Smooth muscle cell (in vitro differentiated cells): ENCODE data around the gene SLCO2B1. TPM values are rescaled to one million over a fixed set of nuclear protein-coding genes. Genes with fewer than 3 reads are reported as not detected.

Experiments used
- DNase-seq: peaks from one replicate; lab custom pipeline; 2025; ENCODE audit not compliant: unreplicated experiment; lab: John Stamatoyannopoulos, UW
- H2AFZ ChIP-seq: fragments of 200-600 bp; sonication (generic); 2 replicates; pipeline ENCODE4 v1.6.0; 2016; ENCODE audit warnings: antibody characterized with exemption, low read depth, mild to moderate bottlenecking
- H3F3A ChIP-seq: fragments of 200-600 bp; sonication (generic); 2 replicates; pipeline ENCODE4 v1.6.0; 2017; ENCODE audit warnings: antibody characterized with exemption, low read depth
- H3K27ac ChIP-seq: fragments of 200-600 bp; sonication (generic); 2 replicates; pipeline ENCODE4 v1.5.1; 2016; ENCODE audit warnings: low read depth, mild to moderate bottlenecking
- H3K27me3 ChIP-seq: fragments of 200-600 bp; sonication (generic); 2 replicates; pipeline ENCODE4 v1.6.1; 2016; ENCODE audit warnings: low read depth, mild to moderate bottlenecking
- H3K36me3 ChIP-seq: fragments of 200-600 bp; sonication (generic); 2 replicates; pipeline ENCODE4 v1.5.1; 2016; ENCODE audit warnings: low read depth
- H3K4me1 ChIP-seq: fragments of 200-600 bp; sonication (generic); 2 replicates; pipeline ENCODE4 v1.5.1; 2016; ENCODE audit warnings: low read depth
- H3K4me2 ChIP-seq: fragments of 200-600 bp; sonication (generic); 2 replicates; pipeline ENCODE4 v1.6.0; 2016; ENCODE audit warnings: mild to moderate bottlenecking
- H3K4me3 ChIP-seq: fragments of 200-600 bp; sonication (generic); 2 replicates; pipeline ENCODE4 v1.5.1; 2016; ENCODE audit warnings: mild to moderate bottlenecking
- H3K79me2 ChIP-seq: fragments of 200-600 bp; sonication (generic); 2 replicates; pipeline ENCODE4 v1.6.0; 2016; ENCODE audit warnings: low read depth, mild to moderate bottlenecking
- H3K9ac ChIP-seq: fragments of 200-600 bp; sonication (generic); 2 replicates; pipeline ENCODE4 v1.6.0; 2016; ENCODE audit warnings: low read depth
- H3K9me3 ChIP-seq: fragments of 200-600 bp; sonication (generic); replicated peaks from 2 replicates; pipeline ENCODE4 v1.5.1; 2016; ENCODE audit warnings: low read depth
- H4K20me1 ChIP-seq: fragments of 200-600 bp; sonication (generic); 2 replicates; pipeline ENCODE4 v1.6.0; 2016; ENCODE audit warnings: low read depth
- CTCF ChIP-seq: fragments of 200-600 bp; sonication (generic); IDR thresholded peaks from 2 replicates; pipeline ENCODE4 v1.5.1; 2017; ENCODE audit warnings: borderline replicate concordance, mild to moderate bottlenecking, antibody characterized with exemption; ENCODE audit not compliant: insufficient read depth, poor library complexity, severe bottlenecking
- WGBS: methylation state at CpG from one replicate; pipeline ENCODE4 v1.1.7; 2016; ENCODE audit warnings: low lambda C conversion rate; 5-methylcytosine and 5-hydroxymethylcytosine counted together
- polyA plus RNA-seq: library from polyadenylated mRNA; unstranded; fragments of >200 nt; fragmentation: Nextera tagmentation; extraction: Ambion mirVana; gene quantifications from 2 replicates; pipeline ENCODE4 v1.2.1, GENCODE V29; 2016
- total RNA-seq: library from RNA; depleted of rRNA; stranded (reverse); fragments of >200 nt; gene quantifications from 2 replicates; pipeline ENCODE4 v1.2.3, GENCODE V29; 2014

The SLCO2B1 gene
- total and polyA plus RNA-seq, 2 experiments from 2014 or later, result 0.30 TPM; not detected in 1

DNA sequence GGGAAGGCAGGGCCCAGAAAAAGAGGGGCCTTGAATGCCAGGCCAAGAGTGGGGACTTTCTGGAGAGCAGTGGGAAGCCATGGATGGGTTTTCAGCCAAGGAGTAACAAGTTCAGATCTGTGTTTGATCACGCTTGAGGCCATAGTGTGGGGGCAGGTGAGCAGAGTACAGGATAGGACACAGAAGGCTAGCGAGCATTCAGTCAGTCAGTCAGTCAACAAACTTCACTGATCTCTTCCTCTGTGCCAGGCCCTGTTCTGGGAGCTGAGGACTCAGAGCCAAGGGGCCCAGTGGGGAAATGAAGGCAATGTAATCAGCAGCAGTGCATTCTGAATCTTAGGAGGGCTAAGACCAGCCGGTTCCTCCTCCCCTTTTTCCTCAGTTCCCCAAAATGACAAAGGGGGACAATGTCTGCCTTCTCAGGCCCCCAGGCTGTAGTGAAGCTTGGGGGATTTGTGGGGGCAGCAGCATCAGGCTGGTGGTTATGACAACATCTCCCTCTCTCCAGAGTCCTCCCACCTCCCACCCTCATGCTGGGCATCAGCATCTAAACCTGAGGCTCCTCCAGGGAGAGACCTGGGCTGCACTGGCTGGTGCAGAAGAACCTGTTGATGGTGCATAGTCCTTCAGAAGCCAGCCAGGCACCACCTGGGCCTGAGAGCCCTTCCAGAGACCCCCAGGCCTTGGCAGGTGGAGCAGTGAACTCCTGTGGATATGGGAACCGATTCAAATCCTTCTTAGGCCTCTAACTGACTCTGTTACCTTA lies 46.8 kb downstream of the SLCO2B1 start:
- no peak for TF ChIP-seq CTCF
- no peak for DNase-seq
- no peak overlapping the region for H3K4me3 ChIP-seq
- no peaks in the 10 kb centered on the region for H3K4me1 ChIP-seq
- H3K9ac ChIP-seq, result no peak overlapping the region
- no peaks in the 10 kb centered on the region for H3F3A ChIP-seq
- 94% methylated on average over 4 of the region's 4 CpGs for WGBS
- H4K20me1 ChIP-seq, result no peaks in the 10 kb centered on the region
- H2AFZ ChIP-seq, result no peak overlapping the region
- no peaks in the 10 kb centered on the region for H3K36me3 ChIP-seq
- H3K4me2 ChIP-seq, result no peak overlapping the region
- no peaks in the 10 kb centered on the region for H3K27me3 ChIP-seq
- no peak overlapping the region for H3K27ac ChIP-seq
- H3K79me2 ChIP-seq, result no peaks in the 10 kb centered on the region
- no peaks in the 10 kb centered on the region for H3K9me3 ChIP-seq

- H3K27me3 ChIP-seq, result no peaks in the 10 kb centered on the region
- no peaks in the 10 kb centered on the region for H3K36me3 ChIP-seq
- WGBS, result 98% methylated on average over 7 of the region's 7 CpGs
- DNase-seq, result no peak
- H3K4me3 ChIP-seq, result no peak overlapping the region
- no peaks in the 10 kb centered on the region for H3K4me1 ChIP-seq
- H3K4me2 ChIP-seq, result no peak overlapping the region
- no peaks in the 10 kb centered on the region for H4K20me1 ChIP-seq
- H3K9me3 ChIP-seq, result no peaks in the 10 kb centered on the region
- no peaks in the 10 kb centered on the region for H3F3A ChIP-seq
- no peak overlapping the region for H2AFZ ChIP-seq
- H3K79me2 ChIP-seq, result no peaks in the 10 kb centered on the region
- no peak overlapping the region for H3K9ac ChIP-seq
- no peak for TF ChIP-seq CTCF
- H3K27ac ChIP-seq, result no peak overlapping the region
Observed at GRCh38 chr11:75198278-75198973, 47.5 kb downstream of the SLCO2B1 start.

DNA sequence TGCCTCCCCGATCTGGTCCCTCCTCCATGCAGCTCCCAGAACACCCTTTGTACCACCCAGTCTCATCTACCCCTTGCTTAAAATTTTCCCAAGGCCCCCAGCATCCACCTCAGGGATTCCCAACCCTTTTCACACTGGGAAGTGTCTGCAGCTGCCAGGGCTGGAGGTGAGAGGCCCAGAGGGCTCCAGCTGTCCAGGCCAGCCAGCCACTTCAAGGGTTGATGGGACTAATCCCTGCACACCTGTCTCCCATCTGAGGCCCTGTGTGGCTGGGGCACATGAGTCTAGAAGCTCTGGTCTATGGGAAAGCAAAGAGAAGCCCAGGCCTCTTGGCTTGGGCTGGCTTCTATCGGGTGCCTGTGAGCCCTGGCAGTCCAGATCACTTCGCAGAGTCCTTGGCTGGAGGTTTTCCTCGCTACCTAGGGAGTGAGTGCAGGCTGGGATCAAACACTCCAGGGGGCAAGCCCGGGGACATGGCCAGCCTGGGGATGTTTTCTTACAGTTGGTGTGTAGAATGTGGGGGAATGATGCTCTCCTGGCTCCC lies 48.6 kb downstream of the SLCO2B1 start:
- no peak overlapping the region for H3K27ac ChIP-seq
- H3K4me2 ChIP-seq, result no peak overlapping the region
- TF ChIP-seq CTCF, result no peak
- no peaks in the 10 kb centered on the region for H3K36me3 ChIP-seq
- no peaks in the 10 kb centered on the region for H3F3A ChIP-seq
- H2AFZ ChIP-seq, result no peak overlapping the region
- no peak for DNase-seq
- H4K20me1 ChIP-seq, result no peaks in the 10 kb centered on the region
- no peaks in the 10 kb centered on the region for H3K79me2 ChIP-seq
- no peaks in the 10 kb centered on the region for H3K4me1 ChIP-seq
- no peaks in the 10 kb centered on the region for H3K27me3 ChIP-seq
- H3K4me3 ChIP-seq, result no peak overlapping the region
- H3K9me3 ChIP-seq, result no peaks in the 10 kb centered on the region
- no peak overlapping the region for H3K9ac ChIP-seq
- 90% methylated on average over 5 of the region's 5 CpGs for WGBS
